ENCODE results near the gene HERC2. TPM values are rescaled to one million over a fixed set of nuclear protein-coding genes. Genes with fewer than 3 reads are reported as not detected.
A peak's percentile ranks its signal among the peaks of the same experiment; 100 is the strongest.
"Not testable (repeated sequence)": the region's sequence is repeated elsewhere in the genome, so short reads cannot be mapped to it uniquely, and the experiment has no call there.

The HERC2 gene
- total RNA-seq, 3 donors from 2014 or later (not counting 1 experiment from before 2014, with no cell fraction given) = 54.2 to 64.0 (median 63.9) TPM

DNA sequence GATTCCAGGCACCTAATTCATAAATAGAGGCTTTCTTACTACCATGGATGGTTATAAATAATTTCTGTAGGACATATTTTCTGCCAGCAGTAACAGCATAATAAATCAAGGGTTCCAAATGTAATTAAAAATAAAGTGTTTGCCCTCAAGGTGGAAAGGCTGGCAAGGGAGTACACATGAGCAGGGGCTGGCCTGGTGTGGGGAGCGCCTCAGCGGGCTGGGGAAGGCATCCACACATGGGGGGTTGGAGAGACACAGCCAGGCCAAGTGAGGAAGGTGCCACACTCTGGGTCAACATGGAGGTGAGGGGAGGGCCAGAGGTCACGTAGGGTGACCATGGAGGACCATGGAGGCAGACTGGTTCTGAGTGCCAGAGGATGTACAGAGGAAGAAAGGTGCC lies 157.1 kb downstream of the HERC2 start:
- 96% methylated on average over 3 of the region's 3 CpGs for WGBS (ENCODE audit: insufficient coverage)
- Mint-ChIP-seq H3K4me1 (peaks cover 4% of the 10 kb centered on the region in 2 donors), H3K9me3 (no peaks in the 10 kb centered on the region), H3K27me3 (ENCODE audit: low read depth in 2 of 2) (no peaks in the 10 kb centered on the region), H3K27ac (peak overlapping the region in 1 of 2 donors; percentile 58), H3K36me3 (peaks cover 17% of the 10 kb centered on the region), H3K4me3 (no peak overlapping the region)
- DNase-seq (no peak), ATAC-seq (no peak)
- no peak overlapping the region for H3K27ac ChIP-seq (ENCODE audit: low read length)
- H3K9me3 ChIP-seq (ENCODE audit: control insufficient read depth, insufficient read depth, low read length) = no peaks in the 10 kb centered on the region
- H3K36me3 ChIP-seq (ENCODE audit: control insufficient read depth, insufficient read depth, low read length) = peaks cover 41% of the 10 kb centered on the region
- intact Hi-C loops (cut with micrococcal nuclease) = no loop called here
- no peaks in the 10 kb centered on the region for H3K27me3 ChIP-seq (ENCODE audit: control insufficient read depth, insufficient read depth, low read length)
- no peaks in the 10 kb centered on the region for H3K4me1 ChIP-seq (ENCODE audit: control insufficient read depth, insufficient read depth, low read length)
- TF ChIP-seq, protein P1, sequence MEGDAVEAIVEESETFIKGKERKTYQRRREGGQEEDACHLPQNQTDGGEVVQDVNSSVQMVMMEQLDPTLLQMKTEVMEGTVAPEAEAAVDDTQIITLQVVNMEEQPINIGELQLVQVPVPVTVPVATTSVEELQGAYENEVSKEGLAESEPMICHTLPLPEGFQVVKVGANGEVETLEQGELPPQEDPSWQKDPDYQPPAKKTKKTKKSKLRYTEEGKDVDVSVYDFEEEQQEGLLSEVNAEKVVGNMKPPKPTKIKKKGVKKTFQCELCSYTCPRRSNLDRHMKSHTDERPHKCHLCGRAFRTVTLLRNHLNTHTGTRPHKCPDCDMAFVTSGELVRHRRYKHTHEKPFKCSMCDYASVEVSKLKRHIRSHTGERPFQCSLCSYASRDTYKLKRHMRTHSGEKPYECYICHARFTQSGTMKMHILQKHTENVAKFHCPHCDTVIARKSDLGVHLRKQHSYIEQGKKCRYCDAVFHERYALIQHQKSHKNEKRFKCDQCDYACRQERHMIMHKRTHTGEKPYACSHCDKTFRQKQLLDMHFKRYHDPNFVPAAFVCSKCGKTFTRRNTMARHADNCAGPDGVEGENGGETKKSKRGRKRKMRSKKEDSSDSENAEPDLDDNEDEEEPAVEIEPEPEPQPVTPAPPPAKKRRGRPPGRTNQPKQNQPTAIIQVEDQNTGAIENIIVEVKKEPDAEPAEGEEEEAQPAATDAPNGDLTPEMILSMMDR (IDR thresholded peaks at IDR 0.05) = no peak
- H3K4me3 ChIP-seq (ENCODE audit: low read length) = no peak overlapping the region

DNA sequence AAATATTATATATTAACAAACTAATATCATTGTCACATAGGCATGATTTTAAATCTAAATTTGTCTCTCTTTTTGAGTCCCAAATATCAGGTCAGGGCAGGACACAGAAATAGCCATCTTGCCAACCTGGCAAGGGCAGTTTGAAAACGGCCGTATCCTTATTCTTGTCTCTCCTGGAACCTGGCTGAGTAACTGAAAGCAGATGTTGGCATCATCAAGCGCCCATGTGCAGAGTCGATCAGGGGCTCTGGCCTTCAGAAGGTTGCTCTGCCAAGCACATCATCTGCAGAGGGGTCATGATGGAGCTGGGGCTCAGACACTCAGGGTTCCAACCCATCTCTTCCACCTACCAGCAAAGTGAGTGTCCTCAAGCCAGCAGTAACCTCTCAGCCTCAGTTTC lies 167.7 kb downstream of the HERC2 start:
- Mint-ChIP-seq H3K4me1 (peaks cover 4 to 14% of the 10 kb centered on the region in 2 donors), H3K36me3 (peaks cover 20% of the 10 kb centered on the region), H3K4me3 (no peak overlapping the region), H3K27me3 (ENCODE audit: low read depth in 2 of 2) (no peaks in the 10 kb centered on the region), H3K9me3 (peaks cover 6 to 7% of the 10 kb centered on the region in 2 donors), H3K27ac (no peak overlapping the region)
- no peaks in the 10 kb centered on the region for H3K36me3 ChIP-seq (ENCODE audit: control insufficient read depth, insufficient read depth, low read length)
- H3K4me3 ChIP-seq (ENCODE audit: low read length) = no peak overlapping the region
- H3K27ac ChIP-seq (ENCODE audit: low read length) = no peak overlapping the region
- DNase-seq (no peak), ATAC-seq (no peak)
- 97% methylated on average over 4 of the region's 4 CpGs for WGBS (ENCODE audit: insufficient coverage)
- H3K27me3 ChIP-seq (ENCODE audit: control insufficient read depth, insufficient read depth, low read length) = no peaks in the 10 kb centered on the region
- no peaks in the 10 kb centered on the region for H3K9me3 ChIP-seq (ENCODE audit: control insufficient read depth, insufficient read depth, low read length)
- intact Hi-C loops (cut with micrococcal nuclease) = no loop called here
- TF ChIP-seq, protein P1 (IDR thresholded peaks at IDR 0.05) = no peak
- H3K4me1 ChIP-seq (ENCODE audit: control insufficient read depth, insufficient read depth, low read length) = no peaks in the 10 kb centered on the region

DNA sequence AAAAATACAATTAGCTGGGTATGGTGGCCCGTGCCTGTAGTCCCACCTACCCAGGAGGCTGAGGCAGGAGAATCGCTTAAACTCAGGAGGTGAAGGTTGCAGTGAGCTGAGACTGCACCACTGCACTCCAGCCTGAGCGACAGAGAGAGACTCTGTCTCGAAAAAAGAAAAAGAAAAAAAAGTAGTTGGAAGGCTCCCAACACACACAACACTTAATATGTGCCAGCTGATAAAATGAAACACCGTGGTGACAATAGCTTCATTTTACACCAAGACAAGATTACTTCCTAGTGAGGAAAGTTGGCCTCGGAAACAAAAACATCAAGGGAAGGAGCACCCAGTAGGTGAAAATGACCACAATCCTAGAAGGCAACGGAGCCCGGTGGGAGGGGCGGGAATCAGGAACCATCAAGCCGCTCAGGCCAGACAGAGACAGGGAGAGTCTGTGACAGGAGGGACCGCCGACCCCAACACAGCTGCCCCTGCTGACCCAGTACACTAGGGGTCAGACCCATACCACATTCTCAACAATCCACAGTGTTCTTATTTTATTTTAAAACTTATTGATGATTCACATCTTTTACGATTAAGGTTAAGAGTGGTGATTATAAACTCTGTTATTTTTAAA lies 168.4 kb downstream of the HERC2 start:
- Histone ChIP-seq H3K36me3 (ENCODE audit: control insufficient read depth, insufficient read depth, low read length) (no peaks in the 10 kb centered on the region), H3K4me1 (ENCODE audit: control insufficient read depth, insufficient read depth, low read length) (no peaks in the 10 kb centered on the region), H3K27me3 (ENCODE audit: control insufficient read depth, insufficient read depth, low read length) (no peaks in the 10 kb centered on the region), H3K9me3 (ENCODE audit: control insufficient read depth, insufficient read depth, low read length) (no peaks in the 10 kb centered on the region), H3K4me3 (ENCODE audit: low read length) (no peak overlapping the region), H3K27ac (ENCODE audit: low read length) (no peak overlapping the region)
- Mint-ChIP-seq H3K27me3 (ENCODE audit: low read depth in 2 of 2) (no peaks in the 10 kb centered on the region), H3K36me3 (peaks cover 17% of the 10 kb centered on the region), H3K4me3 (no peak overlapping the region), H3K27ac (no peak overlapping the region), H3K9me3 (peaks cover 6 to 11% of the 10 kb centered on the region in 2 donors), H3K4me1 (peaks cover 11 to 19% of the 10 kb centered on the region in 2 donors)
- DNase-seq (no peak), ATAC-seq (no peak)
- TF ChIP-seq, protein P1 (IDR thresholded peaks at IDR 0.05) = no peak
- intact Hi-C loops (cut with micrococcal nuclease) = no loop called here
- 98% methylated on average over 12 of the region's 13 CpGs for WGBS (ENCODE audit: insufficient coverage)

DNA sequence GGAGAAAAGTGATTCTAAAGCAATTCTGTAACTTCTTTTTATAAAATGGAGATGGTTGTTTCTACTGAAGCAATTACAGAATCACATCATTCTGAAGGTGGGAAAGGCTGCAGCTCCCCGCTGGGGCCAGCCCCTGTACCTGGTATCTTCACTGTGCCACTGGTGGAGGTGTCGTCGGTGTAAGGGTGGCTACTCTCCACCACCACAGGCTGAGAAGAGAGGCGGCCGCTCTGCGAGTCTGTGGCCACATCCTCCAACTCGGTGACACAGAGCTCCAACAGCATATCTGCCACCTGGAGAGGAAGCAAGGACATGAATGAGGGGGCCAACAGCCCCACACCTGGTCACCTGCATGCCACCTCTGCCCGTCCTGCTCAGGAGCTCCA lies 169.4 kb downstream of the HERC2 start:
- Mint-ChIP-seq H3K27ac (peak overlapping the region in 1 of 2 donors; percentile 6), H3K36me3 (peaks cover 17% of the 10 kb centered on the region), H3K4me1 (peaks cover 17 to 19% of the 10 kb centered on the region in 2 donors), H3K9me3 (peaks cover 6 to 11% of the 10 kb centered on the region in 2 donors)
- H3K27me3 Mint-ChIP-seq (ENCODE audit: low read depth in 2 of 2); H3K4me3 ChIP-seq (ENCODE audit: low read length); ATAC-seq; H3K27me3 ChIP-seq (ENCODE audit: control insufficient read depth, insufficient read depth, low read length); DNase-seq; intact Hi-C loops (cut with micrococcal nuclease); H3K9me3 ChIP-seq (ENCODE audit: control insufficient read depth, insufficient read depth, low read length); H3K27ac ChIP-seq (ENCODE audit: low read length); H3K4me3 Mint-ChIP-seq; H3K4me1 ChIP-seq (ENCODE audit: control insufficient read depth, insufficient read depth, low read length); H3K36me3 ChIP-seq (ENCODE audit: control insufficient read depth, insufficient read depth, low read length): not testable (repeated sequence)
- WGBS (ENCODE audit: insufficient coverage) = 67% methylated on average over 7 of the region's 8 CpGs

DNA sequence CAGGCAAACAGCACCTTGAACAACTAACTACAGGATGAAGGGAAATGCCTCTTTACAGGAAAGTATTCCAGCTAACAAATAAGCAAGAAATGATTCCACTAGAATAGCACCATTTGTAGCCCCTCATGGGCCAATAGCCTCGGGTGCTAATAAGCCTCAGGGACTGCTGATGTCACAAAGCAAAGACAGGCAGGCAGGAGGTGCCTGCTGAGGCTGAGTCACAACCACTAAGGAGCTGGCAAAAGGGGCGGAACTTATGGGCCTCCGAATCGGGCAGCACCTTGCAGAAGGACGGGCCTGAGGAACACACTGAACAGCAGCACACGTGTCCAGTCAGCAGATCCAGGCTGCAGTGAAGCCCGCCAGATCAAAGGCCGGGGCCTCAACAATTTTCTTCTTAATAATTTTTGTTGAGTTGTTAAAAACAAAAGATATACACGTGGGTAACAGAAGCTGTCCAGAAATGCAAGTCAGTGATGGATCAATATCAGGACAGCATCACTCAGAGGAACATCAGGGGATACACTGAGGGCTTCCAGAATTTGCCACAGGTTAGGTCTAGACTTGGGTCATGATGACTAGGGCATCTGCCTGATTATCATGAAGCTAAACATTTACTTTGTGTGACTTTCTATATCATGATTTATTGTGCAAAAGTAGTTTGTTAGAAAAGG lies 170.0 kb downstream of the HERC2 start:
- intact Hi-C loops (cut with micrococcal nuclease); ATAC-seq; H3K4me1 ChIP-seq (ENCODE audit: control insufficient read depth, insufficient read depth, low read length); H3K4me3 Mint-ChIP-seq; H3K27me3 Mint-ChIP-seq (ENCODE audit: low read depth in 2 of 2); H3K4me3 ChIP-seq (ENCODE audit: low read length); H3K36me3 ChIP-seq (ENCODE audit: control insufficient read depth, insufficient read depth, low read length); DNase-seq; H3K27ac ChIP-seq (ENCODE audit: low read length); H3K27me3 ChIP-seq (ENCODE audit: control insufficient read depth, insufficient read depth, low read length); H3K9me3 ChIP-seq (ENCODE audit: control insufficient read depth, insufficient read depth, low read length): not testable (repeated sequence)
- peaks cover 17 to 19% of the 10 kb centered on the region in 2 donors for H3K4me1 Mint-ChIP-seq
- WGBS (ENCODE audit: insufficient coverage) = 46% methylated on average over 2 of the region's 9 CpGs
- H3K36me3 Mint-ChIP-seq = peaks cover 17% of the 10 kb centered on the region
- peaks cover 6 to 11% of the 10 kb centered on the region in 2 donors for H3K9me3 Mint-ChIP-seq
- H3K27ac Mint-ChIP-seq = peak overlapping the region in 1 of 2 donors; percentile 6
